NT2/D1 (cell line): ENCODE measurements around the gene C9orf72.

Experiments used
- DNase-seq: peaks from one replicate; pipeline ENCODE4 v3.0.0-alpha.2; 2011; ENCODE audit warnings: low read depth, low spot score
- H3K27me3 ChIP-seq: 2 replicates; pipeline ENCODE4 v1.6.0; 2011; ENCODE audit warnings: mild to moderate bottlenecking; ENCODE audit not compliant: insufficient read length, insufficient read depth
- H3K36me3 ChIP-seq: 2 replicates; pipeline ENCODE4 v1.6.1; 2011; ENCODE audit warnings: mild to moderate bottlenecking, low read length, mixed read lengths; ENCODE audit not compliant: insufficient read depth, insufficient read length
- H3K4me1 ChIP-seq: 2 replicates; pipeline ENCODE4 v1.5.1; 2011; ENCODE audit not compliant: insufficient read depth, insufficient read length
- H3K4me3 ChIP-seq: 2 replicates; pipeline ENCODE4 v1.5.1; 2011; ENCODE audit warnings: low read depth; ENCODE audit not compliant: insufficient read length
- H3K9ac ChIP-seq: 2 replicates; pipeline ENCODE4 v1.6.0; 2011; ENCODE audit warnings: low read depth; ENCODE audit not compliant: insufficient read length
- H3K9me3 ChIP-seq: 2 replicates; pipeline ENCODE4 v1.5.1; 2011; ENCODE audit warnings: mild to moderate bottlenecking, low read length; ENCODE audit not compliant: insufficient read depth
- SUZ12 ChIP-seq: IDR thresholded peaks from 2 replicates; pipeline ENCODE4 v1.6.1; 2011; ENCODE audit not compliant: insufficient read length, insufficient read depth; ENCODE audit errors: extremely low read depth
- YY1 ChIP-seq: IDR thresholded peaks from 2 replicates; pipeline ENCODE4 v1.6.1; 2011; ENCODE audit not compliant: insufficient read length, insufficient read depth
- ZNF274 ChIP-seq: IDR thresholded peaks from 2 replicates; pipeline ENCODE4 v1.6.1; 2011; ENCODE audit warnings: mild to moderate bottlenecking, low read depth, low read length

C9orf72 gene

GRCh38 chr9:27591672-27592071 lies 18.4 kb upstream of the C9orf72 start:
- TF ChIP-seq ZNF274 (no peak), SUZ12 (no peak), YY1 (no peak)
- Histone ChIP-seq H3K36me3 (no peaks in the 10 kb centered on the region), H3K9ac (no peak overlapping the region), H3K27me3 (no peaks in the 10 kb centered on the region), H3K9me3 (no peaks in the 10 kb centered on the region), H3K4me3 (no peak overlapping the region), H3K4me1 (peaks cover 2% of the 10 kb centered on the region)
- no peak for DNase-seq

- no peak overlapping the region for H3K9ac ChIP-seq
- no peak for TF ChIP-seq ZNF274
- TF ChIP-seq SUZ12, result no peak
- TF ChIP-seq YY1, result no peak
- no peak for DNase-seq
- no peak overlapping the region for H3K4me3 ChIP-seq
- H3K4me1 ChIP-seq, result peaks cover 2% of the 10 kb centered on the region
- H3K36me3 ChIP-seq, result no peaks in the 10 kb centered on the region
- H3K9me3 ChIP-seq, result no peaks in the 10 kb centered on the region
- H3K27me3 ChIP-seq, result no peaks in the 10 kb centered on the region
Measured at GRCh38 chr9:27591093-27591492, 17.8 kb upstream of the C9orf72 start.

- no peaks in the 10 kb centered on the region for H3K36me3 ChIP-seq
- TF ChIP-seq ZNF274, result no peak
- TF ChIP-seq YY1, result no peak
- no peak for TF ChIP-seq SUZ12
- H3K4me3 ChIP-seq, result no peak overlapping the region
- H3K9ac ChIP-seq, result no peak overlapping the region
- no peaks in the 10 kb centered on the region for H3K9me3 ChIP-seq
- no peak for DNase-seq
- H3K27me3 ChIP-seq, result no peaks in the 10 kb centered on the region
- peaks cover 2% of the 10 kb centered on the region for H3K4me1 ChIP-seq
Measured at GRCh38 chr9:27590651-27591050, 17.4 kb upstream of the C9orf72 start.

GRCh38 chr9:27589462-27589861 lies 16.2 kb upstream of the C9orf72 start:
- DNase-seq, result no peak
- H3K36me3 ChIP-seq, result no peaks in the 10 kb centered on the region
- no peak overlapping the region for H3K9ac ChIP-seq
- H3K9me3 ChIP-seq, result no peaks in the 10 kb centered on the region
- no peak for TF ChIP-seq ZNF274
- no peak for TF ChIP-seq YY1
- TF ChIP-seq SUZ12, result no peak
- no peaks in the 10 kb centered on the region for H3K27me3 ChIP-seq
- peaks cover 2% of the 10 kb centered on the region for H3K4me1 ChIP-seq
- no peak overlapping the region for H3K4me3 ChIP-seq

- no peaks in the 10 kb centered on the region for H3K36me3 ChIP-seq
- peaks cover 2% of the 10 kb centered on the region for H3K4me1 ChIP-seq
- no peak overlapping the region for H3K9ac ChIP-seq
- no peak for TF ChIP-seq SUZ12
- no peaks in the 10 kb centered on the region for H3K9me3 ChIP-seq
- no peak for DNase-seq
- no peaks in the 10 kb centered on the region for H3K27me3 ChIP-seq
- no peak overlapping the region for H3K4me3 ChIP-seq
Measured at GRCh38 chr9:27586304-27586703, 13.0 kb upstream of the C9orf72 start.

GRCh38 chr9:27584931-27585330 lies 11.7 kb upstream of the C9orf72 start:
- Histone ChIP-seq H3K4me3 (no peak overlapping the region), H3K9ac (no peak overlapping the region), H3K9me3 (no peaks in the 10 kb centered on the region), H3K4me1 (peaks cover 2% of the 10 kb centered on the region), H3K36me3 (no peaks in the 10 kb centered on the region), H3K27me3 (no peaks in the 10 kb centered on the region)
- no peak for DNase-seq
- TF ChIP-seq ZNF274 (no peak), SUZ12 (no peak), YY1 (no peak)

GRCh38 chr9:27582794-27583193 lies 9.5 kb upstream of the C9orf72 start:
- no peaks in the 10 kb centered on the region for H3K27me3 ChIP-seq
- H3K4me1 ChIP-seq, result no peaks in the 10 kb centered on the region
- no peak overlapping the region for H3K4me3 ChIP-seq
- no peak for TF ChIP-seq ZNF274
- no peak for TF ChIP-seq SUZ12
- no peak for TF ChIP-seq YY1
- no peak for DNase-seq
- no peak overlapping the region for H3K9ac ChIP-seq
- H3K9me3 ChIP-seq, result peaks cover 6% of the 10 kb centered on the region; the same call in 1 of the 2 replicates
- no peaks in the 10 kb centered on the region for H3K36me3 ChIP-seq

GRCh38 chr9:27581826-27582225 lies 8.5 kb upstream of the C9orf72 start:
- H3K9me3 ChIP-seq, result peaks cover 6% of the 10 kb centered on the region; the same call in 1 of the 2 replicates
- no peaks in the 10 kb centered on the region for H3K36me3 ChIP-seq
- no peak for DNase-seq
- no peaks in the 10 kb centered on the region for H3K27me3 ChIP-seq
- TF ChIP-seq ZNF274, result no peak
- no peak for TF ChIP-seq SUZ12
- no peak for TF ChIP-seq YY1
- H3K9ac ChIP-seq, result no peak overlapping the region
- H3K4me1 ChIP-seq, result no peaks in the 10 kb centered on the region
- H3K4me3 ChIP-seq, result no peak overlapping the region
